ENCODE data around the gene KRTCAP2.

The KRTCAP2 gene

DNA sequence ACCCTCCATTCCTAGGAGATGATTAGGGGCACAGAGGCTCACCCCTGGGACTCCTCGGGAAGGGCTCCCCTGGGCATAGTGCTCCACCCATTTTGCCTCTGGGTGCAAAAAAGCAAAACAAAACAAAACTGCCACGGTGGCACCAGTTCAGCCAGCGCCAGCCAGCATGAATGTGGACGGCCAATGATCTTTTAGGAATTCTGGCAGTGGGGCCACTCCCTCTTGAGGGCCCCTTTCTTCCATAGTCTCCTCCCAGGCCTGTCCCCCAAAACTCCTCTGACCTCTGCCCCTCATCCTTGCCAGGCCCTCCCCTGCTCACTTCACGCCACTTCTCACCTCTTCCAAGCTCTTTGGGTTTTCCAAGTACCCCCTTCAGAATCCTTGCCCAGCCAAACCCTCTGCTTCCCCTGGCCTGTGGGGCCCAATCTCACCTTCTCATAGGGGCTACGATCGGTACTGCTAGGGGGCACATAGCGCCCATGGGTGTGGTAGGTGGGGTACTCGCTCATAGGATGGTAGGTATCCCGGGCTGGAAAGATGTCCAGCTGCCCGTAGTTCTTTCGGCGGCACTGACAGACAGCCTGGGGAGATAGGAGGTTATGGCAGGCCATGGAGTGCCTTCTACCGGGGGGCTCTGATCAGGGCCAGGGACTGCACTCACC lies 13.8 kb upstream of the KRTCAP2 start:
- CTCF ChIA-PET = interaction anchor here (1.3 to 3.8 kb wide), 4 partner anchors 10 to 95 kb away, joined by 3 to 27 read pairs (median 10); partner anchors contain the start of gene TRIM46
- POLR2A ChIA-PET = no interaction called here
- DNase-seq (ENCODE audit: extremely low spot score) = no peak
- TF ChIP-seq, protein P1, sequence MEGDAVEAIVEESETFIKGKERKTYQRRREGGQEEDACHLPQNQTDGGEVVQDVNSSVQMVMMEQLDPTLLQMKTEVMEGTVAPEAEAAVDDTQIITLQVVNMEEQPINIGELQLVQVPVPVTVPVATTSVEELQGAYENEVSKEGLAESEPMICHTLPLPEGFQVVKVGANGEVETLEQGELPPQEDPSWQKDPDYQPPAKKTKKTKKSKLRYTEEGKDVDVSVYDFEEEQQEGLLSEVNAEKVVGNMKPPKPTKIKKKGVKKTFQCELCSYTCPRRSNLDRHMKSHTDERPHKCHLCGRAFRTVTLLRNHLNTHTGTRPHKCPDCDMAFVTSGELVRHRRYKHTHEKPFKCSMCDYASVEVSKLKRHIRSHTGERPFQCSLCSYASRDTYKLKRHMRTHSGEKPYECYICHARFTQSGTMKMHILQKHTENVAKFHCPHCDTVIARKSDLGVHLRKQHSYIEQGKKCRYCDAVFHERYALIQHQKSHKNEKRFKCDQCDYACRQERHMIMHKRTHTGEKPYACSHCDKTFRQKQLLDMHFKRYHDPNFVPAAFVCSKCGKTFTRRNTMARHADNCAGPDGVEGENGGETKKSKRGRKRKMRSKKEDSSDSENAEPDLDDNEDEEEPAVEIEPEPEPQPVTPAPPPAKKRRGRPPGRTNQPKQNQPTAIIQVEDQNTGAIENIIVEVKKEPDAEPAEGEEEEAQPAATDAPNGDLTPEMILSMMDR (IDR thresholded peaks at IDR 0.05; ENCODE audit: control extremely low read depth, extremely low read depth, low read depth, missing control alignments) = no peak

DNA sequence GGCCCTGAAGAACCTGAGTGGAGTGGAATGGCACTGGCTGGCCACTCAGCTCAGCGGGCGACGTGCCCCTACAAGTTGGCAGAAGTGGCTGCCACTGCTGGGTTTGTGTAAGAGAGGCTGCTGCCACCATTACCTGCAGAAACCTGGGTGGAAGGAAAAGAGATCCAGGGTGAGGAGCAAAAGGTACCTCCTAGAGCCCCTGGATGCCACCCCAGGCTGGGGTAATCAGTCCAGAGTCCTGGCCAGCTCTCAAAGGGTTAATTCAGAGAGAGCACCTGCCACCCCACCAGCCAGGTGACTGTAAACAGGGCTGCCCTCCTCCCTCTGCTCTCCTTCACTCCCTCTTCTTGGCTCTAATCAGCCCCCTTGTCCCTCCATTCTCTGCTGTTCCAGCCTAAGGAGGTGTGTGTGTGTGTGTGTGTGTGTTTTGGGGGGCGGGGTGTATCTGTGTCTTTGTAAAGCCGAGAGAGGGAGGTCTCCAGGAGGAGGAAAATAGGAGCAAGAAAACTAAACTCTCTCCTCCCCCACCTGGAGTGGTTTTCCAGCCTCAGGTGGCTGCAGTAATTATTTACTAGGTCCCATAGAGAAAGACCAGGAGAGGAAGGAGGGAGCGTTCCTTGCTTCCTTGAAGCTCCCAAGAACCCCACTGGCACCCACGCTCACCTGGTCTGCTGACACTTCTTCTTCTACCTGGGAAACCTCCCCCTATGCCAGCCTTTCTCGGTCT lies 13.1 kb upstream of the KRTCAP2 start:
- POLR2A ChIA-PET = interaction anchor here (0.6 kb wide), 1 partner anchor 321 kb away, joined by 5 read pairs; no protein-coding TSS in a partner anchor
- TF ChIP-seq, protein P1 (IDR thresholded peaks at IDR 0.05; ENCODE audit: control extremely low read depth, extremely low read depth, low read depth, missing control alignments) = no peak
- DNase-seq (ENCODE audit: extremely low spot score) = no peak
- CTCF ChIA-PET = interaction anchor here (1.1 to 4.2 kb wide), 9 partner anchors 8 to 95 kb away, joined by 3 to 42 read pairs (median 8); partner anchors contain the start of genes KRTCAP2, THBS3 and TRIM46

DNA sequence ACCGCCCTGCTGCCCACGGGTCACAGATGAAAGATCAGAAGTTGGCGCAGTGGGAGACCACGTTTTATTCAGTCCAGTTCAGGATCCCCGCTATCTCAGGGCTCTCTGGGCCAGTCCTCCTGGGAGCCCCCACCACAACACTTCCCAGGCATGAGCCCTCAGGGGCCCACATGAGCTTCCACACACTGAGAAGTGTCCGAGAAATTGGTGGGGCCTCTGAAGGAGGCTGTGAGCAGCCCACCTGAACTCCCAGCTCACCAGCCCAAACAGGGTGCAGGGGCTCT lies 12.6 kb upstream of the KRTCAP2 start:
- DNase-seq (ENCODE audit: extremely low spot score) = no peak
- CTCF ChIA-PET = interaction anchor here (1.0 to 4.2 kb wide), 9 partner anchors 8 to 94 kb away, joined by 3 to 42 read pairs (median 8); partner anchors contain the start of genes KRTCAP2, THBS3 and TRIM46
- POLR2A ChIA-PET = interaction anchor here (0.6 kb wide), 1 partner anchor 320 kb away, joined by 5 read pairs; no protein-coding TSS in a partner anchor
- TF ChIP-seq, protein P1 (IDR thresholded peaks at IDR 0.05; ENCODE audit: control extremely low read depth, extremely low read depth, low read depth, missing control alignments) = no peak

DNA sequence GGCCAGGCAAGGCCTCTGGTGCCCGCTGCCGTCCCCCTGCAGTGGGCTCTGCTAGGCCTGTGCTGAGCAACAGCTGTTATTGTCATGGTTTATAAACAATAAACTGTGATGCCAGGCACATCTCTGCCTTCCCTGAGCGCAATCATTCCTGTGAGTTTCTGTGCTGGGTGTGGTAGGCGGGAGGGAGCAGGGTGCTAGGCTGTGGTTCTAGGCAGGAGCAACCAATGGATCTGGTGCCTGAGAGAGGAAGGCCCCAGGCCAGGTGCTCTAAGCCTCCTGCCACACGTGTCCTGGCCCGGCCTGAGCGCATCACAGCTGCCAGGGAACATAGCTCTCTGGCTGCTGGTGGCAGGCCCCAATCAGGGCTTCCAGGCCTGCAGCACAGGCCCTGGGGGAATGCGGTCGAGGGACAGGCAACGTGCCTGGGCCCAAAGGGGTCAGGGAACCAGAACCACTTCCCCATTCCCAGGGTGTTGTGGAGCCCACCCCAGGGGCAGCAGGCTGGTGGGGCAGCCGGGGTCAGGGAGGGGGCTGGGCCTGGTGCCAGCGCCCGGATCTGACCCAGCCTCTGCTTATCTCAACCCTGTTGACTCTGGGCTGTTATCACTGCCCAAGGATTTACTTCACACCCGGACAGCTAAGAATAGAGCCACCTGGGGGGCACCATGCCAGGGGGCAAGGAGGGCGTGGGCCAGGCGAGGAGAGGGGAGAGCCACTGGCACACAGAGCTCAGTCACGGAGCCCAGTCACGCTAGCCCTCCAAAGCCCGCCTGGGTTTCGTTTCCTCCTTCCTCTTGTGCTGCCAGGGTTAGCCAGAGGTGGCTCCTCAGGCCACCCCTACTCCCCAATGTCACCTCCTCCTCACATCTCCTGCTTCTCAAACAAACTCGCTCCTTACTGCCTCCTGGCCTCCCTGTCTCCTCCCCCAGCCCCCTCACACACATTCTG lies 12.0 kb upstream of the KRTCAP2 start:
- POLR2A ChIA-PET = interaction anchor here (0.6 kb wide), 1 partner anchor 20 kb away, joined by 3 read pairs; no protein-coding TSS in a partner anchor
- DNase-seq (ENCODE audit: extremely low spot score) = peak; percentile 87
- TF ChIP-seq, protein P1 (IDR thresholded peaks at IDR 0.05; ENCODE audit: control extremely low read depth, extremely low read depth, low read depth, missing control alignments) = no peak
- CTCF ChIA-PET = interaction anchor here (1.0 to 4.2 kb wide), 9 partner anchors 8 to 94 kb away, joined by 3 to 42 read pairs (median 8); partner anchors contain the start of genes KRTCAP2, THBS3 and TRIM46

DNA sequence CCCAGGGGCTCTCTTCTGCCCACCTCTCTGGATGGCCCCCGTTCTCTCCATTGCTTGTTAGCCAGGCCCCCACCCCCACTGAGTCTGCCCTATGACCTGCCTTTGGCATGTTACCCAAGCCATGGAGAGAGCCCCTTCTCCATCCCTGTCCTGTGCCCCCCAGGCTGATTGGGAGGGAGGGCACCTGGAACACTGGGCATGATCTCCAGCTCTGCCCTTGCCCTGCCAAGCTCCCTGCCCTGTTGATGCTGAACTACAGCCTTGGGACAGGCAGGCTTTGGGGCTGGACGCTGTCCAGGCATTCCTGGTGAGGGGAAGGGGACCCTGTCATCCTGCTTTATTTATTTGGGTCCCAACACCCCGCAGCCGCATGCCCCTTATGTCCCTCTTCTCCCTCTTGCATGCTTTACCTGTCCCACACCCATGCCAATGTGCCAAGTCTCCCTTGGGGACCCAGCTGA lies 11.3 kb upstream of the KRTCAP2 start:
- POLR2A ChIA-PET = interaction anchor here (0.6 kb wide), 1 partner anchor 19 kb away, joined by 3 read pairs; no protein-coding TSS in a partner anchor
- TF ChIP-seq, protein P1 (IDR thresholded peaks at IDR 0.05; ENCODE audit: control extremely low read depth, extremely low read depth, low read depth, missing control alignments) = no peak
- CTCF ChIA-PET = interaction anchor here (2.7 to 4.2 kb wide), 4 partner anchors 9 to 93 kb away, joined by 8 to 42 read pairs (median 24); partner anchors contain the start of genes KRTCAP2 and TRIM46
- no peak for DNase-seq (ENCODE audit: extremely low spot score)

Data from GM10248 (cell line).